Activated CD8-positive, alpha-beta memory T cell treated with anti-CD3 and anti-CD28 coated beads for 24 hours (primary cell): Measurements from ENCODE around the gene ASIC2.
"Not testable (repeated sequence)": the region's sequence is repeated elsewhere in the genome, so short reads cannot be mapped to it uniquely, and the experiment has no call there.

ENCODE experiments used
- DNase-seq: peaks from one replicate; pipeline ENCODE4 v3.0.0-alpha.2; 2020

Gene ASIC2

DNA sequence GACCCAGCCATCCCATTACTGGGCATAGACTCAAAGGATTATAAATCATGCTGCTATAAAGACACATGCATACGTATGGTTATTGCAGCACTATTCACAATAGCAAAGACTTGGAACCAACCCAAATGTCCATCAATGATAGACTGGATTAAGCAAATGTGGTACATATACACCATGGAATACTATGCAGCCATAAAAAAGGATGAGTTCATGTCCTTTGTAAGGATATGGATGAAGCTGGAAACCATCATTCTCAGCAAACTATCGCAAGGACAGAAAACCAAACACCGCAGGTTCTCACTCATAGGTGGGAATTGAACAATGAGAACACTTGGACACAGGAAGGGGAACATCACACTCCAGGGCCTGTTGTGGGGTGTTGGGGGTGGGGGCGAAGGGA is 323.9 kb downstream of the ASIC2 start:
- not testable (repeated sequence) for DNase-seq

DNA sequence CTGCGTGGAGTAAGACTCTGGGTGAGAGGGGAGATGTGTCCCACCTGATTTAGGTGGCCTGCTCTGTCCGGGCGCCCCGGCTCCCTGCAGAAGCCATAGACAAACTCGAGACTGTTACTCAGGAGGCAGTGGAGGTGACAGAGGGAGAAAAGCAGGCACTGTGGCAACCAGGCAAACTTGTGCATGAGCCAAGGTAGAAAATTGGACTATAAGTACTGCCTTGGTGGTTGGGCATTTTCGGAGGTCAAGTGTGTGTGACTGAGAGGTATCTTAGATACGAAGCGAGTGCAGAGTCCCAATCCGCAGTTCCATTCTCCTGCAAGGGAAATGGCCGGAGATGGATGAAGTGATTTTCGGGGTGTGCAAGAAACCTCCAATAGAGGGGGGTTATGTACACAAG is 328.6 kb downstream of the ASIC2 start:
- DNase-seq: no peak
